C4-2B (cell line): ENCODE measurements around the gene PCSK5.

ENCODE experiments used
- CTCF ChIP-seq: fragments of 450-650 bp; conservative IDR thresholded peaks from 2 replicates; pipeline ENCODE4 v1.5.1; 2017; ENCODE audit warnings: mild to moderate bottlenecking
- ZFX ChIP-seq: fragments of 450-650 bp; IDR thresholded peaks from 2 replicates; pipeline ENCODE4 v1.6.1; 2017

GRCh38 chr9:76395381-76395780, 504.9 kb downstream of the PCSK5 start:
- no peak for TF ChIP-seq CTCF
- TF ChIP-seq ZFX: no peak
